CD4-positive, alpha-beta T cell treated with Interleukin-4 for 1 hour (primary cell): Measurements from ENCODE around the gene PRKAA2.
"Not testable (repeated sequence)": the region's sequence is repeated elsewhere in the genome, so short reads cannot be mapped to it uniquely, and the experiment has no call there.

Source experiments
- DNase-seq, 2 donors: peaks; one replicate each; pipeline ENCODE4 v3.0.0-alpha.2; 2020 to 2022

The PRKAA2 gene

DNA sequence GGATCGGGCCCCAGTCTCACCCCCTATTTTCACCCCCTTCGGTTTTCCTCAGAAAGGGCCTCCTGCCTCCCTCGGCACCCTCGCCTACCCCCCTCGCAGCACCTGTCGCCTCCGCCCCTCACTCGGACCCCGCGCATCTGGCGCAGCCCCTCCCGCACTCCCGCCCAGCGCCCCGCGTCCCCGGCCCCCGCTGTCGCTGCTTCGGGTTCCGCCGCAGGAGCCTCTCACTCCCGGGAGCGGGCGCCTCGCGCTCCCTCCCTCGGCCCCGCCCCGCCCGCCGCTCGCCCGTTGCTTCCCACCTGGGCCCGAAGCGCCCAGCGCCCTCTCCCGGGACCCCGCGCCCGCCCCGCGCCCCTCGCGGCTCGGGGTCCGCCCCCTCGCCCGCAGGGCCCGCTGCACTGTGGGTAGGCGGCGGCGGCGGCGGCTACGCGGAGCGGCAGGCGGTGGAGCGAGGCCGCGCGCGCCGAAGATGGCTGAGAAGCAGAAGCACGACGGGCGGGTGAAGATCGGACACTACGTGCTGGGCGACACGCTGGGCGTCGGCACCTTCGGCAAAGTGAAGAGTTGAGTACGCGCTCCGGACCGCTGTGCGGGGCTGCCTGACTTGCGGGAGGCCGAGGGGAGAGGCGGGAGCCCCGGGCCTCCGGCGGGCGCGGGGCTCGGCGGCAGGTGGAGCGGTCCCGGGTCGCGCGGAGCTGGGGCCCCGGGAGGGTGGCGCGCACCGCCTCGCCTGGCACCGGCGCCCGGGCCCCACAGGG is at the start of gene PRKAA2:
Gene PRKAA2, plus strand, starts transcription at position 396 of the 758 bp plus-strand sequence. Its CDS starts 74 bp downstream, at position 470.
- DNase-seq = no peak

DNA sequence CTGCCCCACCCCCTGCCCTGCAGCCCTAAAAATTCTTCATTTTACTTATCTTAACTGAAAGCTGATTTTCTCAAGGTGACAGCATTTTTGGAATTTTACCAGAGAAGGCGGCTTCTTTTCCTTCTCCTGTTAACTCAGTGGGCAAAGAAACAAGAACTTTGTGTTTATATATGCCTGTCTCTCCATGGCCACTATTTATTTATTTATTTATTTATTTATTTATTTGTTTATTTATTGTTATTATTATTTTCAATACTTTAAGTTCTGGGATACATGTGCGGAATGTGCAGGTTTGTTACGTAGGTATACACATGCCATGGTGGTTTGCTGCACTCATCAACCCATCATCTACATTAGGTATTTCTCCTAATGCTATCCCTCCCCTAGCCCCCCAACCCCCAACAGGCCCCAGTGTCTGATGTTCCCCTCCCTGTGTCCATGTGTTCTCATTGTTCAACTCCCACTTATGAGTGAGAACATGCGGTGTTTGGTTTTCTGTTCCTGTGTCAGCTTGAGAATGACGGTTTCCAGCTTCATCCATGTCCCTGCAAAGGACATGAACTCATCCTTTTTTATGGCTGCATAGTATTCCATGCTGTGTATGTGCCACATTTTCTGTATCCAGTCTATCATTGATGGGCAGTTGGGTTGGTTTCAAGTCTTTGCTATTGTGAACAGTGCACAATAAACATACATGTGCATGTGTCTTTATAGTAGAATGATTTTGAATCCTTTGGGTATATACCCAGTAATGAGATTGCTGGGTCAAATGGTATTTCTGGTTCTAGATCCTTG is 49.5 kb upstream of the PRKAA2 start:
- DNase-seq = not testable (repeated sequence)

DNA sequence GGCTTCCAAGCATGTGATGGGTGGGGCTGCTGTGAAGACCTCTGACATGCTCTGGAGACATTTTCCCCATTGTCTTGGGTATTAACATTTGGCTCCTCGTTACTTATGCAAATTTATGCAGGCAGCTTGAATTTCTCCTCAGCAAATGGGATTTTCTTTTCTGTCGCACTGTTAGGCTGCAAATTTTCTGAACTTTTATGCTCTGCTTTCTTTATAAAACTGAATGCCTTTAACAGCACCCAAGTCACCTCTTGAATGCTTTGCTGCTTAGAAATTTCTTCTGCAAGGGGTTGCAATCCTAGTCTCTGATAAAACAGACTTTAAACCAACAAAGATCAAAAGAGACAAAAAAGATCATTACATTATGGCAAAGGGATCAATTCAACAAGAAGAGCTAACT is 35.0 kb upstream of the PRKAA2 start:
- DNase-seq = not testable (repeated sequence)

DNA sequence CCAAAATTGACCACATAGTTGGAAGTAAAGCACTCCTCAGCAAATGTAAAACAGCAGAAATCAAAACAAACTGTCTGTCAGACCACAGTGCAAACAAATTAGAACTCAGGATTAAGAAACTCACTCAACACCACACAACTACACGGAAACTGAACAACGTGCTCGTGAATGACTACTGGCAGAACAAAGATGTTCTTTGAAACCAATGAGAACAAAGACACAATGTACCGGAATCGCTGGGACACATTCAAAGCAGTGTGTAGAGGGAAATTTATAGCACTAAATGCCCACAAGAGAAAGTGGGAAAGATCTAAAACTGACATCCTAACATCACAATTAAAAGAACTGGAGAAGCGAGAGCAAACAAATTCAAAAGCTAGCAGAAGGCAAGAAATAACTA is 34.3 kb upstream of the PRKAA2 start:
- DNase-seq = not testable (repeated sequence)

DNA sequence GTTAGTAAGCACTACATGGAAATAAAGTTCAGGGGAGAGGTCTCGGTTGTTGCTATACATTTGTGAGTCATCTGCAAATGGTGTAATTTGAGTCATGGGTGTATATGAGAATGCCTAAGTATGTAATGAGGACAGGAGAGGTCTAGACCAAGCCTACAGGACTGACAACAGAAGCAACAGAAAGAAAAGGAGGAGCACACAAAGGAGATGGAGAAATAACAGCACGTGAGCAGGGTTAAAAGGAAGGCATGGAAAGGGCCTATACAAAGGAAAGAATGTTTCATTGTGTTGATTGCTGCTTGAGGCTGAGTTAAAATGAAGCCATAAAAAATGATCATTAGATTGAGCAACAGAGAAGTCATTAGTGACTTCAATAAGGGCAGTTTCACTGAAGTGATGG is 28.0 kb upstream of the PRKAA2 start:
- DNase-seq = no peak

DNA sequence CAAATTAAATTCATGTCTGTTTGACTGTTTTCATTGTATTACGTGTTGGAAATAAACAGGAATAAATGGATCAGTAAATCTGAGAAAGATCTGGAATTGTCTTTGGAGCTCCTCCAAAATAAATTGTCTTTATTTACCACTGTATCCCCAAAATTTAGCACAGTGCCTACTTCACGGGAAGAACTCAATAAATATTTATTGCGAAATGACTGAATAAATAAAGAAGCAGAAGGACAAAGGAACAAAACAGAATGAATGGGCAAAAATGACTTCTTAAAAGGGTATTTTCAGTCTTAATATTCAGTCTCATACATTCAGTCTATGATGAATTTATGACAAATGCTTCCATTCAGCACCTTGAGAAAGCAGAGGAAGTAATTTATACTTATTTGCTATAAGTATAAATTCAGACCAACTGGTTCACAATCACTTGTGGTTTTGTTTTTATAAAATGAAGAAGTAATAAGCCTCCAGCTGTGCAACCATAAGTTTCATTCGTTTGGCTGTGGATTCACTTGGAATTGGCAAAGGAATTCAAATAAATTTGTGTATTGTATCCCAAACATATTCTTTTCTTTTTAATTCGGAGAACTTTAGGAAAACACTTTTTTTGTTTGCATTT is 19.2 kb upstream of the PRKAA2 start:
- no peak for DNase-seq

GRCh38 chr1:56626546-56626945 is 18.6 kb upstream of the PRKAA2 start:
- DNase-seq = no peak

DNA sequence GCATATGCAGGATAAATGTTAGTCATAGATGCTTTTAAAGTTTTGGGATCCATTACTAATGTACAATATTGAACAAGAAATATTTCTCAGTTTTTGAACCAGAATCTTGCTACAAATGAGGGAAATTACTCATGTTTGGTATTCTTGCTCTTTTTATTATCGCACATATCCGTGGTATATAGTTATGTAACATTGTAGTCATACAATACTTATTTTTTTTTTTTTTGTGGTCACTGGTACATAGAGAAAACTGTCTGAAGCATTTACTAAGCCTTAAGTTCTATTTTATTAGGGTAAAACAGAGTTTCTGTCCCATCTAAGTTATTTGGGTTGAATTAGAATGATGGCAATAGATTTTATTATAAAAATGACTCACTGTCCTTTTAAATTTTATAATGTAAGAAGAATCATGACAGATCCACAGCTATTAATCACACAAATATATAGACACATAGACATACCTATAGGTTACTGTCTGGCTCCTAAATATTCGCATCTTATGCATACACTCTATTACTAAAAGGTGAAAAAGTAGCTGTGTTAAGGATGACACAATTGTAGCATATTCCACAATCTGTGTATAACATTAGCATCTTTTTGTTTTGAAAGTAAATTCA is 18.0 kb upstream of the PRKAA2 start:
- no peak for DNase-seq

DNA sequence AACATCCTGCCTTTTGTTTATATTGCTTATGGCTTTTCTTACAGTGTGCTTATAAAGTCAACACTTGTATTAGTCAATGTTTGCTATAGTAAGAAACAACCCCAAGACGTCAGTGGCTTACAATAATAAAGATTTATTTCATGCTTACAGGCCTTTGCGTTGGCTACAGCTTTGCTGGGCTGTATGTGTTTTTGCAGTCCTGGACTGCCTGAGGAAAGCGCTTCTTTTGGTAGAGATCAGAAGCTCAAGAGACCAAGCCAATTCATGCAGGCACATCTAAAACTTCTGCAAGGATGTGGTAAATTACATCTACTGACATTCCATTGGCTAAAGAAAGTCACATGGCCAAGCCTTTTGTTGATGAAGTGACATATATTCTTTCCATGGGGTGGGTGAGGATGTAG is 17.5 kb upstream of the PRKAA2 start:
- DNase-seq = no peak

GRCh38 chr1:56630786-56631185 is 14.3 kb upstream of the PRKAA2 start:
- no peak for DNase-seq

DNA sequence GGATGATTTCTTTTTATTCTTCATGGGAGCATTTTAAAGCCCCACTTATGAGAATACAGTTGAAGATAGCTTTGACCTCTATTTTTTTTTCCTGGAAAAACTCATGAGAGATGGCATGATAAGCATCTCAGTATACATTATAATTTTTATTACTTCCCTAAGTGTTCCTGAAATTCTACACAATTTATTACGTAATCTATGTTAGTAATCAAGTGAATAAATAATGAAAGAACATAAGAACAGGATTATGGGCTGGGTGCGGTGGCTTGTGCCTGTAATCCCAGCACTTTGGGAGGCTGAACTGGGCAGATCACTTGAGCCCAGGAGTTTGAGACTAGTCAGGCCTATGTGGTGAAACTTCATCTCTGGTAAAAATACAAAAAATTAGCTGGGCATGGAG is 13.2 kb upstream of the PRKAA2 start:
- DNase-seq = no peak

DNA sequence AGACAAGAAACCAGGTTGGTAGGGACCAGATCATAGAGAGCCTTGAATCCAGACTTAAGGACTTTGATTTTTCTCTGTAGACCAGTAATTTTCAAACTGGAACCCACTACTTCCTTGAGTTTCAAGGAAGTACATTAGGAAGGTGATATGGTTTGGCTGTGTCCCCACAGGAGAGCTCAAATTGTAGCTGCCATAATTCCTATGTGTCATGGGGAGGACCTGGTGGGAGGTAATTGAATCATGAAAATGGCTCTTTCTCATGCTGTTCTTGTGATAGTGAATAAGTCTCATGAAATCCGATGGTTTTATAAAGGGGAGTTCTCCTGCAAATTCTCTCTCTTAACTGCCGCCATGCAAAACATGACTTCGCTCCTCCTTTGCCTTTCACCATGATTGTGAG is 10.1 kb upstream of the PRKAA2 start:
- DNase-seq = no peak

DNA sequence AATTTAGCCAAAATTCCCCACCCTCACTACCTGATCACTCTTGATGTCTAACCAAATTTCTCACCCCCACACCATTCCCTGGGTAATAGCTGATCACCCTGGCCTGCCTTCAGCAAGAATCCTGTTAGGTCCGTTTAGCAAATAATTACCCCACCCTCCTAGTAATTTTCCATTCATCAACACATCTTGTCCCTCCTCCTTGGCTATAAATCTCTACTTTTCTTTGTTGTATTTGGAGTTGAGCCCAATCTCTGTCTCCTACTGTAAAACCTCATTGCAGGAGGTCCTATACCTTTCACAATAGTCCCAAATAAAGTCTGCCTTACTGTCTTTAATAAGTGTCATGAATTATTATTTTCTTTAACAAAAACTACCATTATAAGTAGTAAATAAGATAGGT is 6.9 kb upstream of the PRKAA2 start:
- DNase-seq = no peak

- no peak for DNase-seq
Observed at GRCh38 chr1:56639211-56639610, 5.9 kb upstream of the PRKAA2 start.

- no peak for DNase-seq
Observed at GRCh38 chr1:56643661-56644060, 1.5 kb upstream of the PRKAA2 start.

GRCh38 chr1:56644064-56644918 is 823 bp upstream of the PRKAA2 start:
- no peak for DNase-seq

- DNase-seq = no peak
Observed at GRCh38 chr1:56645677-56646305, 677 bp downstream of the PRKAA2 start.

DNA sequence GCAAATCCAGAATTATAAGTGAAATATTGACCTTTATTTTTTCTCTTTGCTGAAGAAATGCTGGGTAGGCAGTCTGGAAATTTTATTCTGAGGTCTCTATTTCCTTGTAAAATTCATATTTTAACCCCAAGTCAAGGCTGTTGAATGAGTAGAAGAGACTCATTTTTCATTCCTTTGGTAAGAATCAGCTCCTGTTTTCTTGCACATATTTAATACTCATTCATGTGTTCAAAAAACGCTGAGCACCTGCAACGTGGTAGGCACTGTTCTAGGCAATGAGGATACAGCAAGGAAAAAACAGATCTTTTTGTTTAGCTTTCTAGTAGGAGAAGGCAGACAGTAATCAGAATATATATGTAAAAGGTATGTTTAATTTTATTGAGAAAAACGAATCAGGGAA is 1.5 kb downstream of the PRKAA2 start:
- no peak for DNase-seq

GRCh38 chr1:56647106-56647505 is 2.0 kb downstream of the PRKAA2 start:
- no peak for DNase-seq

DNA sequence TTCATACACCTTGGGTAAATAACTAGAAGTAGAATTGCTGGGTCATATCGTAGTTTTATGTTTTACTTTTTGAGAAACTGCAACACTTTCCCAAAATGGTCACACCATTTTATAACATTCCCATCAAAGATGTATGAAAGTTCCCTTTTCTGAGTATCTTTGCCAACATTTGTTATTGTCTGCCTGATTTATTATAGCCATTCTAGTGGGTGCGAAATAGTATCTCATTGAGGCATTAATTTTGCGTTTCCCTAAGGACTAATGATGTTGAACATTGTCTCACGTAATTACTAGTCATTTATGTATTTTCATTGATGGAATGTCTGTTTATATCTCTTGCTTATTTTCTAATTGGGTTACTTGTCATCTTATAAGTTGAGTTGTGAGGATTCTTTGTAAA is 3.4 kb downstream of the PRKAA2 start:
- DNase-seq = no peak

GRCh38 chr1:56654126-56654923 is 9.2 kb downstream of the PRKAA2 start:
- DNase-seq = no peak
